Heart right ventricle (tissue), 16 donors: ENCODE data around the gene KRT85. TPM values are rescaled to one million over a fixed set of nuclear protein-coding genes. Genes with fewer than 3 reads are reported as not detected.

Experiments
- ATAC-seq, 8 donors: fragments of 200-7000 bp; cut with Tn5 transposase; one replicate each; pipeline ENCODE4 v1.9.1; 2020; ENCODE audit warnings: mild to moderate bottlenecking in 8 of 8, moderate library complexity in 8 of 8, moderate number of reproducible peaks in 1 of 8
- DNase-seq, 2 donors: peaks; one replicate each; pipeline ENCODE4 v3.0.0-alpha.2; 2020
- H3K27ac ChIP-seq, 10 donors: fragments of 200-600 bp; sonication (generic) in 2 of 10; one replicate each; pipeline versions ENCODE4 v1.5.0 to v1.8.0; 2020 to 2022; ENCODE audit warnings: mild to moderate bottlenecking in 3 of 10
- H3K27me3 ChIP-seq, 7 donors: fragments of 200-600 bp; one replicate each; pipeline ENCODE4 v1.8.0; 2021 to 2022; ENCODE audit warnings: mild to moderate bottlenecking in 2 of 7
- H3K36me3 ChIP-seq, 9 donors: fragments of 200-600 bp; sonication (generic) in 1 of 9; one replicate each; pipeline versions ENCODE4 v1.5.0 to v1.8.0; 2020 to 2022; ENCODE audit warnings: mild to moderate bottlenecking in 2 of 9
- H3K4me1 ChIP-seq, 9 donors: fragments of 200-600 bp; sonication (generic) in 1 of 9; one replicate each; pipeline versions ENCODE4 v1.5.0 to v1.8.0; 2020 to 2022; ENCODE audit warnings: mild to moderate bottlenecking in 4 of 9
- H3K4me3 ChIP-seq, 10 donors: fragments of 200-600 bp; sonication (generic) in 2 of 10; one replicate each; pipeline versions ENCODE4 v1.5.0 to v1.8.0; 2020 to 2022; ENCODE audit warnings: mild to moderate bottlenecking in 7 of 10, moderate library complexity in 2 of 10
- H3K9me3 ChIP-seq, 11 donors: fragments of 200-600 bp in 10 of 11; sonication (generic) in 2 of 11; one replicate each; pipeline versions ENCODE4 v1.5.0 to v1.8.0; 2013 to 2022; ENCODE audit warnings: mild to moderate bottlenecking in 2 of 11, control low read depth in 1 of 11, moderate library complexity in 1 of 11
- CTCF ChIP-seq, 9 donors: fragments of 200-600 bp; sonication (generic) in 2 of 9; IDR thresholded peaks; one replicate each; pipeline versions ENCODE4 v1.5.0 to v1.8.0; 2021 to 2022; ENCODE audit warnings: antibody characterized with exemption in 9 of 9, mild to moderate bottlenecking in 5 of 9, moderate library complexity in 1 of 9
- WGBS, 2 donors: extraction: QIAGEN DNeasy Blood & Tissue Kit; methylation state at CpG; one replicate each; pipeline ENCODE4 v1.1.7; 2013; ENCODE audit warnings: inconsistent platforms in 1 of 2; 5-methylcytosine and 5-hydroxymethylcytosine counted together
- intact Hi-C, 10 donors: fragments of 100-400 bp; cut with DNase I; formaldehyde crosslinking; loops; one replicate each; pipeline versions ENCODE4 v1.11.1 to v1.14.2; 2022
- polyA plus RNA-seq, 2 donors: library from polyadenylated mRNA; stranded (reverse); fragments of 200-250 nt; gene quantifications; one replicate each; pipeline ENCODE4 v1.2.3, GENCODE V29; 2013
- total RNA-seq, 10 donors: library from RNA; stranded (reverse); fragmentation: NEBNext Ultra II Directional in 3 of 10; extraction: Animal tissue kit (Norgen Biotek cat#: 25700) in 3 of 10; gene quantifications; one replicate each; pipeline versions ENCODE4 v1.2.1 to v1.2.4, GENCODE V29; 2021 to 2023
- donor health status: Arrhythmogenic right ventricular cardiomyopathy.
- donor health status: ischemic (EF 13 %, LVEDD 7.1; RV severe dilation, severe dysfunction).
- donor health status: healthy with polysubstance abuse.
- donor health status: DM: no; HTN: yes; CAD: no.
- donor health status: DM: no; HTN: no; CAD: no.
- donor health status: ischemic (EF 25% LVEDD 6.9; RV normal size, moderate dysfunction).
- donor health status: ischemic (EF 25% LVEDD 5.7; RV mildly dilated, moderate dysfunction).
- donor health status: healthy.
- donor health status: DM: yes; HTN: yes; CAD: no.
- donor health status: Ischemic cardiomyopathy.
- donor health status: ischemic (EF 35%, LVEDD 5.7; RV mildly dilated, moderate dysfunction).
- donor health status: nonischemic (EF 11% LVEDD 7.7; RV severe dilation, severe dysfunction).
- donor health status: DM: yes; HTN: yes; CAD: no.
- donor health status: PGD.
- donor health status: ischemic (EF 29% LVEDD 5.4; RV normal size, mild dysfunction).
- donor health status: nonischemic (EF 23%, LVEDD 6.1; RV moderate dilation, normal function).

The KRT85 gene
- total and polyA plus RNA-seq, 12 donors, result not detected

DNA sequence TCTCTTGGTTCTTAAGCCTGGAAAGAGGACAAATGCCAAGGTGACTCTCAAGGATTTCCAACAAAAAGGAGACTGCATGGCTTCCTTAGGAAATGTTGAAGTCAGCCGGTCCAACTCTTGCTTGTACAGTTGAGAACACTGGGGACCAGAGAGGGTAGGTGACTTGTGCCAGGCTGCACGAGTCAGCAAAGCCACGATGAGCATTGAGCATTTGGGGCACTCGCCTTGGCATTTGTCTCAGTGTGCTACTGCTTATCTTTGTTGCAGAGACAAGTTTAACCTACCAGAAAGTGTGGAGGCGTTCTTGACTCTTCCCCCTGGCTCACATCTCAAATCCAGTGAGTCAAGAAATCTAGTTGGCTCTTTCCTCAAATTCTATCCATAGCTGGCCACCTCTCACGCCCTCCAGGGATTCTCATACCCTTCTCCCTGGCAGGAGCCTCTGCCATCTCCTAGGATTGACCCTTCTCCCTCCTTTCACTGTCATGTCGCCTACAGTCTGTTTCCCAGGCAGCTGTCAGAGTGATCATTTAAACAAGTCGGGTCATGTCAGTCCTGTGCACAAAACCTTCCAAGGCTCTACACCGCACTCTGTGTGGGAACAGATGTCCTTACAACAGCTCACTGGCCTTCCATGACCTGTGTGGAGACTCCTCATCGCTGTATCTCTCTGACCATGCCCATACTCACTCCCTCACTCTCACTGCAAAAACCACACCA, 28.9 kb downstream of the KRT85 start:
- no peaks in the 10 kb centered on the region for H3K36me3 ChIP-seq
- WGBS, 2 donors, result 78 to 80% methylated on average over 10 of the region's 10 CpGs
- peaks cover 0 to 31% (median 14%) of the 10 kb centered on the region in 11 donors for H3K9me3 ChIP-seq
- H3K27ac ChIP-seq, result no peak overlapping the region
- H3K4me3 ChIP-seq, result no peak overlapping the region
- H3K27me3 ChIP-seq, result peaks cover 0 to 28% (median 15%) of the 10 kb centered on the region in 7 donors
- intact Hi-C loops, result no loop called here
- DNase-seq (no peak), ATAC-seq (no peak)
- no peak for TF ChIP-seq CTCF (IDR thresholded peaks at IDR 0.05)
- H3K4me1 ChIP-seq, result no peaks in the 10 kb centered on the region

- no peak overlapping the region for H3K4me3 ChIP-seq
- WGBS, 2 donors, result 61 to 68% methylated on average over 1 of the region's 1 CpG
- TF ChIP-seq CTCF (IDR thresholded peaks at IDR 0.05), result no peak
- ATAC-seq (no peak), DNase-seq (no peak)
- H3K27ac ChIP-seq, result no peak overlapping the region
- H3K4me1 ChIP-seq, result no peaks in the 10 kb centered on the region
- peaks cover 0 to 28% (median 10%) of the 10 kb centered on the region in 11 donors for H3K9me3 ChIP-seq
- intact Hi-C loops, result no loop called here
- peaks cover 0 to 41% (median 16%) of the 10 kb centered on the region in 7 donors for H3K27me3 ChIP-seq
- H3K36me3 ChIP-seq, result no peaks in the 10 kb centered on the region
These were observed 30.2 kb downstream of the KRT85 start for GRCh38 chr12:52337054-52337453.

- H3K27me3 ChIP-seq, result peaks cover 0 to 41% (median 16%) of the 10 kb centered on the region in 7 donors
- peaks cover 0 to 28% (median 10%) of the 10 kb centered on the region in 11 donors for H3K9me3 ChIP-seq
- H3K36me3 ChIP-seq, result no peaks in the 10 kb centered on the region
- ATAC-seq (no peak), DNase-seq (no peak)
- WGBS, 2 donors, result 82 to 88% methylated on average over 2 of the region's 2 CpGs
- H3K27ac ChIP-seq, result no peak overlapping the region
- no peak overlapping the region for H3K4me3 ChIP-seq
- no peak for TF ChIP-seq CTCF (IDR thresholded peaks at IDR 0.05)
- intact Hi-C loops, result no loop called here
- no peaks in the 10 kb centered on the region for H3K4me1 ChIP-seq
These were observed 30.6 kb downstream of the KRT85 start for GRCh38 chr12:52336641-52337040.

- Histone ChIP-seq H3K9me3 (peaks cover 0 to 28% (median 10%) of the 10 kb centered on the region in 11 donors), H3K4me3 (no peak overlapping the region), H3K36me3 (no peaks in the 10 kb centered on the region), H3K27ac (no peak overlapping the region), H3K4me1 (no peaks in the 10 kb centered on the region), H3K27me3 (peaks cover 0 to 37% (median 15%) of the 10 kb centered on the region in 7 donors)
- ATAC-seq, result no peak
- WGBS, 2 donors, result 72 to 78% methylated on average over 4 of the region's 4 CpGs
- no peak for DNase-seq
- TF ChIP-seq CTCF (IDR thresholded peaks at IDR 0.05), result no peak
- intact Hi-C loops, result no loop called here
These were observed 31.6 kb downstream of the KRT85 start for GRCh38 chr12:52335598-52336262.
